Mesenchymal stem cell (in vitro differentiated cells and primary cell): Measurements from ENCODE around the gene ZFYVE21.

Experiments used
- DNase-seq: peaks from one replicate; pipeline ENCODE4 v3.0.0-alpha.2; 2013
- H2AFZ ChIP-seq: one replicate; pipeline ENCODE4 v1.6.1; 2013; ENCODE audit warnings: low read depth, mild to moderate bottlenecking, control low read depth, inconsistent platforms, low read length, moderate library complexity
- H2AK5ac ChIP-seq: 2 replicates; pipeline ENCODE4 v1.6.1; 2013; ENCODE audit warnings: low read length, moderate library complexity, mild to moderate bottlenecking, inconsistent platforms; ENCODE audit not compliant: severe bottlenecking
- H2BK120ac ChIP-seq: one replicate; pipeline ENCODE4 v1.6.1; 2013; ENCODE audit warnings: low read depth, mild to moderate bottlenecking, inconsistent platforms, low read length, moderate library complexity
- H2BK12ac ChIP-seq, 2 experiments: one replicate each; pipeline ENCODE4 v1.6.1; 2013; ENCODE audit warnings: inconsistent platforms in 2 of 2, low read length in 2 of 2, mild to moderate bottlenecking in 2 of 2, moderate library complexity in 2 of 2, control low read depth in 1 of 2
- H2BK15ac ChIP-seq: one replicate; pipeline ENCODE4 v1.6.1; 2013; ENCODE audit warnings: mild to moderate bottlenecking, low read depth, inconsistent platforms; ENCODE audit not compliant: poor library complexity, severe bottlenecking
- H2BK5ac ChIP-seq: 2 replicates; pipeline ENCODE4 v1.6.1; 2013; ENCODE audit warnings: low read depth, mild to moderate bottlenecking, low read length, control low read depth, inconsistent platforms; ENCODE audit not compliant: poor library complexity, severe bottlenecking
- H3K14ac ChIP-seq, 2 experiments: one replicate each; pipeline ENCODE4 v1.6.1; 2013; ENCODE audit warnings: inconsistent platforms in 2 of 2, low read length in 2 of 2, control low read depth in 1 of 2, mild to moderate bottlenecking in 1 of 2, moderate library complexity in 1 of 2
- H3K18ac ChIP-seq, 2 experiments: one replicate each; pipeline ENCODE4 v1.6.1; 2013; ENCODE audit warnings: inconsistent platforms in 2 of 2, low read length in 2 of 2, control low read depth in 1 of 2, low read depth in 1 of 2, mild to moderate bottlenecking in 1 of 2
- H3K23ac ChIP-seq, 2 experiments: one replicate each; pipeline ENCODE4 v1.6.1; 2013; ENCODE audit warnings: inconsistent platforms in 2 of 2, low read length in 2 of 2, mild to moderate bottlenecking in 2 of 2, moderate library complexity in 2 of 2, control low read depth in 1 of 2
- H3K27ac ChIP-seq: 2 replicates; pipeline ENCODE4 v1.5.1; 2013; ENCODE audit warnings: mild to moderate bottlenecking, moderate library complexity, low read length, control low read depth, inconsistent platforms; ENCODE audit not compliant: poor library complexity, severe bottlenecking
- H3K27me3 ChIP-seq, 2 experiments: 2 replicates each; pipeline versions ENCODE4 v1.6.1 to v1.7.0; 2013; ENCODE audit warnings: low read length in 2 of 2, mild to moderate bottlenecking in 2 of 2, moderate library complexity in 2 of 2, control low read depth in 1 of 2, inconsistent platforms in 1 of 2; ENCODE audit not compliant: control insufficient read depth in 1 of 2, insufficient read depth in 1 of 2
- H3K36me3 ChIP-seq, 2 experiments: 2 replicates each; pipeline versions ENCODE4 v1.6.1 to v1.7.0; 2013; ENCODE audit warnings: low read length in 2 of 2, control low read depth in 1 of 2, inconsistent platforms in 1 of 2, low read depth in 1 of 2, mild to moderate bottlenecking in 1 of 2; ENCODE audit not compliant: insufficient read depth in 2 of 2, control insufficient read depth in 1 of 2
- H3K4ac ChIP-seq, 2 experiments: one replicate each; pipeline ENCODE4 v1.6.1; 2013; ENCODE audit warnings: inconsistent platforms in 2 of 2, low read length in 2 of 2, mild to moderate bottlenecking in 2 of 2, moderate library complexity in 2 of 2, control low read depth in 1 of 2, low read depth in 1 of 2
- H3K4me1 ChIP-seq: 2 replicates; pipeline ENCODE4 v1.6.1; 2013; ENCODE audit warnings: low read depth, low read length, control low read depth; ENCODE audit not compliant: control insufficient read depth, insufficient read depth
- H3K4me2 ChIP-seq: 2 replicates; pipeline ENCODE4 v1.6.1; 2013; ENCODE audit warnings: low read length, mild to moderate bottlenecking, inconsistent platforms; ENCODE audit not compliant: poor library complexity, severe bottlenecking
- H3K4me3 ChIP-seq, 2 experiments: 2 replicates each; pipeline versions ENCODE4 v1.5.1 to v1.7.0; 2013; ENCODE audit warnings: low read length in 2 of 2, mild to moderate bottlenecking in 2 of 2, control low read depth in 1 of 2, low read depth in 1 of 2; ENCODE audit not compliant: insufficient read depth in 1 of 2
- H3K79me1 ChIP-seq: replicated peaks from 2 replicates; pipeline ENCODE4 v1.6.1; 2013; ENCODE audit warnings: mild to moderate bottlenecking, control low read depth, low read length, inconsistent platforms; ENCODE audit not compliant: poor library complexity, severe bottlenecking
- H3K9ac ChIP-seq: 2 replicates; pipeline ENCODE4 v1.7.0; 2013; ENCODE audit warnings: mild to moderate bottlenecking, low read length, moderate library complexity
- H3K9me3 ChIP-seq: 2 replicates; pipeline ENCODE4 v1.7.0; 2013; ENCODE audit warnings: mild to moderate bottlenecking, low read length; ENCODE audit not compliant: control insufficient read depth
- H4K8ac ChIP-seq: one replicate; pipeline ENCODE4 v1.6.1; 2013; ENCODE audit warnings: inconsistent platforms, mild to moderate bottlenecking, low read length, moderate library complexity
- H4K91ac ChIP-seq: one replicate; pipeline ENCODE4 v1.6.1; 2013; ENCODE audit warnings: mild to moderate bottlenecking, low read length, inconsistent platforms
- WGBS: methylation state at CpG from one replicate; pipeline ENCODE4 v1.1.7; 2013; ENCODE audit warnings: mixed read lengths; 5-methylcytosine and 5-hydroxymethylcytosine counted together

Gene ZFYVE21

DNA sequence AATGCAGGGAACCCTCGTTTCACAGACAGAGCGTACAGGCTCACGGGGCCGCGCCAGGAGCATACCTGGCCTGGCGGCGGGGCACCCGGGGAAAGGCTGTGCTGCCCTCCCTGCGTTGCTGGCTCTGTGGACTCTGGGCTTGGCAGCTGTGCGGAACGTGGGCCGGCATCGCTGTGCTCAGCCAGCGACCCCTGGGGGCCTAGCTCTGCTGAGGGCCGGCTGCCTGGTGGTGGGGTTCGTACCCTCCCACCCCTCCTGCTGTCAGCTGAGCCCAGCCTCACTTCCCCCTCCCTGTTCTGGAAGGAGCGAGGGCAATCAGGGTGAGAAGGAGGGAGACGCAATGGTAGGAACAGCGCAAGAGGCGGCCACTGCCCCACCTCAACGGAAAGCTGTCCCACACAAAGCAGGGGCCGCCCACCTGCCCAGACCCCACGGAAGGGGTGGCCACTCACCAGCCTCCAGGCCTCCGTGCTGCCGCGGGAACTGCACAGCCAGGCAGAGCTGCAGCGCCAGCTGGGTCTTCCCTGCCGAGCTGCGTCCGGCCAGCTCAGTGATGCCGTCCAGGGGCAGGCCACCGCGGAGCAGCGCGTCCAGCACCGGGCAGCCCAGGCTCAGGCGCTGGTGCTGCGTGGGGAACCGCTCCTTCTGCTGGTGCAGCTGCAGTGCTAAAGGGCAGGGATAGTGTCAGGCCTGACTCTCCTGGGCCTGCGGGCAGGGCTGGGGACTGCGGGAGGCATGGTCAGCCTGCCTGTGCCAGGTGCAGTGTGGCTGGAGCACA, 8.9 kb upstream of the ZFYVE21 start:
- H3K4me3 ChIP-seq = no peak overlapping the region
- H3K27me3 ChIP-seq = no peaks in the 10 kb centered on the region
- H3K27ac ChIP-seq = no peak overlapping the region
- H2BK5ac ChIP-seq = no peak overlapping the region
- H3K4me2 ChIP-seq = no peak overlapping the region
- no peak overlapping the region for H2BK12ac ChIP-seq
- no peak overlapping the region for H3K18ac ChIP-seq
- no peak overlapping the region for H2BK15ac ChIP-seq
- no peak overlapping the region for H3K4ac ChIP-seq
- peaks cover 50% of the 10 kb centered on the region for H3K79me1 ChIP-seq
- peaks cover 79 to 83% of the 10 kb centered on the region in 2 experiments for H3K36me3 ChIP-seq
- no peak overlapping the region for H3K14ac ChIP-seq
- peak overlapping the region; percentile 60 for H4K91ac ChIP-seq
- H3K9ac ChIP-seq = no peak overlapping the region
- WGBS = 97% methylated on average over 39 of the region's 41 CpGs
- H4K8ac ChIP-seq = no peak overlapping the region
- H2BK120ac ChIP-seq = no peak overlapping the region
- H2AFZ ChIP-seq = no peak overlapping the region
- H3K9me3 ChIP-seq = no peaks in the 10 kb centered on the region
- no peak overlapping the region for H2AK5ac ChIP-seq
- no peak overlapping the region for H3K23ac ChIP-seq
- DNase-seq = no peak
- H3K4me1 ChIP-seq = peaks cover 7% of the 10 kb centered on the region

DNA sequence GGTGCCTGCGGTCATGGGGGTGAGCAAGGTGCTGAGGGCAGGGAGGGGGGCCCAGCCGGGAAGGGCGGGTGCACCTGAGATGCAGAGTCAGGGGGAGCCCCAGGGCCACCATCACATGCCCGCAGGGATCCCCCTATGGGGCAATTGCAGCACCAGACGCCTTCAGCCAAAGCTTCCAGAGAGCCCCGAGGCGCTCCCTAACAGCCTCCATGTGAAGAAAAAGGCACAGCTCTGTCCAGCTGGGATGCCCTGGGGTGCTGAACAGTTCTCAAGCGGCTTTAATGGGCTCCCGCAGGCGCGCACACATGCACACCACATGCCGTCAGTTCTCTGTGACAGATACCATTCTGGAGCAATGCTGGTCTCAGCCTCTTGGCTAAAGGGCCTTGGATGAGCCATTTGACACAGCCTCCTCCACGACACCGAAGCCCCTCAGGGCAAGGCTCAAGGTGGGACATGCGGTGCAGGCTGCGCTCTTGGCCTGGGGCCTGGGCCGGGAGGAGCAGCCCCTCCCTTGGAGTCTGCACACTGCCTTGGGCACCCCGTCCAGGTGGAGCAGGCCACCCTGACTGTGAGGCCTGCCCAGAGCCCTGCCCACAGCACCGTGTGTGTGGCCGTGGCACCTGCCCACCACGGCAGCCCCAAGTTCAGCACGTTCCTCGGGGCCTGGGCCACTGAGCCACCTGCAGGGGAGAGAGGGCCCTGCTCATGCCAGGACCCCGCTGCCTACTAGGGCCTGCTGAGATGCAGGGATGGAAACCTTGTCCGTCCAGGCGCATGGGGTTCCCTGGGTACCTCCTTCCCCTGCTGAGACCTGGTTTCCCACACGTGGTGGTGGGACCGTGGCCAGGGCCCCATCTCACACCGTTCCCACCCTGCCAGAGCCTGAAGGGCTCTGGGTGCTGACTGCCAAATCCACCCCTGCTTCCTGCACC, 8.0 kb upstream of the ZFYVE21 start:
- Histone ChIP-seq H2AFZ (no peak overlapping the region), H3K4me2 (no peak overlapping the region), H3K4me3 (no peak overlapping the region), H2BK120ac (no peak overlapping the region), H2BK15ac (no peak overlapping the region), H4K91ac (peak overlapping the region; percentile 52), H3K9me3 (no peaks in the 10 kb centered on the region), H3K14ac (no peak overlapping the region), H2BK12ac (no peak overlapping the region), H4K8ac (no peak overlapping the region), H3K79me1 (peaks cover 43% of the 10 kb centered on the region), H3K36me3 (peaks cover 70 to 82% of the 10 kb centered on the region in 2 experiments), H3K27me3 (no peaks in the 10 kb centered on the region), H2AK5ac (no peak overlapping the region), H3K4me1 (peaks cover 8% of the 10 kb centered on the region), H3K4ac (no peak overlapping the region), H3K27ac (no peak overlapping the region), H3K9ac (no peak overlapping the region), H2BK5ac (no peak overlapping the region), H3K23ac (no peak overlapping the region), H3K18ac (no peak overlapping the region)
- 97% methylated on average over 28 of the region's 29 CpGs for WGBS
- DNase-seq = no peak

DNA sequence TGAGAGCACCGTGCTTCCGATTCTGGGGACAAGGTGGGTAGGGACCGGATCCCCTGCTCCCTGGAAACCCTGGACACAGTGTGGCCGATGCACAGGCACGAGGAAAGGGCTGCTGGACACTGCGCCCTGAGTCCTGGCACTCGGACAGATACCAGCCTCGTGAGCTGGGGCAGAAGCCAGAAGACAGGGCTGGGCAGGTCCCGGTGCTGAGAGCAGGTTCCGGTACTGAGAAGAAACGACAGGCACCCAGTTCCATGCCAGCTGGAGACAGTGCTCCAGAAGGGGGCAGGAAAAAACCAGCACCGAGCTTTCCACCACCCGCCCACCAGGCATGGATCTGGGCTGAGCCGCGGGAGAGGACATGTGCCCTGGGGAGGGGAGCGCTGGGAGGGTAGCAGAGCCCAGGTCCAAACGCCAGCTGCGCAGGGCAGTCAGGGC, 6.8 kb upstream of the ZFYVE21 start:
- Histone ChIP-seq H2AK5ac (no peak overlapping the region), H3K4me2 (no peak overlapping the region), H2AFZ (no peak overlapping the region), H3K27me3 (no peaks in the 10 kb centered on the region), H3K23ac (no peak overlapping the region), H3K4me1 (peaks cover 9% of the 10 kb centered on the region), H2BK120ac (no peak overlapping the region), H3K36me3 (peaks cover 58 to 73% of the 10 kb centered on the region in 2 experiments), H3K4ac (no peak overlapping the region), H3K9me3 (no peaks in the 10 kb centered on the region), H4K8ac (no peak overlapping the region), H3K79me1 (peaks cover 35% of the 10 kb centered on the region), H3K14ac (no peak overlapping the region), H3K18ac (no peak overlapping the region), H3K4me3 (no peak overlapping the region), H2BK5ac (no peak overlapping the region), H4K91ac (no peak overlapping the region), H2BK12ac (no peak overlapping the region), H3K9ac (no peak overlapping the region), H2BK15ac (no peak overlapping the region), H3K27ac (no peak overlapping the region)
- DNase-seq = no peak
- 98% methylated on average over 18 of the region's 18 CpGs for WGBS

DNA sequence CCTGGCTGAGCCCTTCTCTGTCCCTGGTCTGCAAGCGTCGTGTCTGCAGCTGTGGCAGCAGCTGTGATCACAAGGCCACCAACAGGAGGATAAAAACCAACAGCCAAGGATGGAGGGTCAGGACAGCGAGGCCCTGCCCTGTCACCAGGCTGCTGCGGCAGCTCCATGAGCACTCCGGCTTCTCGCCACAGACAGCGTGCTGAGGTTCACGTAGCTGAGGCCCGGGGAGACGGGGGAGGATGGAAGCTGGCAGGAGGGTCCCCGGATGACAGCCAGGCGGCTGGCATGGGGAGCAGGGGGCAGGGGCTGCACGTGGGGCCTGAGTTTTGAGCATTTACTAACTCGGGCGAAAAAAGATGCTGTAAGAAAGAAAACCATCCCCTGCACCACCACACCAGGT, 5.8 kb upstream of the ZFYVE21 start:
- no peaks in the 10 kb centered on the region for H3K27me3 ChIP-seq
- no peak overlapping the region for H3K4ac ChIP-seq
- H3K36me3 ChIP-seq = peaks cover 49 to 64% of the 10 kb centered on the region in 2 experiments
- no peak overlapping the region for H3K27ac ChIP-seq
- H3K23ac ChIP-seq = no peak overlapping the region
- no peak overlapping the region for H3K18ac ChIP-seq
- peaks cover 15% of the 10 kb centered on the region for H3K4me1 ChIP-seq
- H3K79me1 ChIP-seq = peaks cover 39% of the 10 kb centered on the region
- no peak overlapping the region for H2BK15ac ChIP-seq
- H2BK12ac ChIP-seq = no peak overlapping the region
- no peak overlapping the region for H3K9ac ChIP-seq
- H4K8ac ChIP-seq = no peak overlapping the region
- H3K4me3 ChIP-seq = no peak overlapping the region
- H3K9me3 ChIP-seq = no peaks in the 10 kb centered on the region
- H3K4me2 ChIP-seq = no peak overlapping the region
- no peak overlapping the region for H4K91ac ChIP-seq
- no peak overlapping the region for H2BK120ac ChIP-seq
- H2AK5ac ChIP-seq = no peak overlapping the region
- no peak for DNase-seq
- H2BK5ac ChIP-seq = no peak overlapping the region
- 94% methylated on average over 12 of the region's 15 CpGs for WGBS
- H2AFZ ChIP-seq = no peak overlapping the region
- no peak overlapping the region for H3K14ac ChIP-seq
